ENCODE results near the gene SDR42E2. TPM values are rescaled to one million over a fixed set of nuclear protein-coding genes. Genes with fewer than 3 reads are reported as not detected.

Gene SDR42E2
- total and polyA plus RNA-seq, 2 donors (not counting 3 experiments of a cell fraction or from before 2014, with no cell fraction given) = 0.03 to 0.13 TPM

DNA sequence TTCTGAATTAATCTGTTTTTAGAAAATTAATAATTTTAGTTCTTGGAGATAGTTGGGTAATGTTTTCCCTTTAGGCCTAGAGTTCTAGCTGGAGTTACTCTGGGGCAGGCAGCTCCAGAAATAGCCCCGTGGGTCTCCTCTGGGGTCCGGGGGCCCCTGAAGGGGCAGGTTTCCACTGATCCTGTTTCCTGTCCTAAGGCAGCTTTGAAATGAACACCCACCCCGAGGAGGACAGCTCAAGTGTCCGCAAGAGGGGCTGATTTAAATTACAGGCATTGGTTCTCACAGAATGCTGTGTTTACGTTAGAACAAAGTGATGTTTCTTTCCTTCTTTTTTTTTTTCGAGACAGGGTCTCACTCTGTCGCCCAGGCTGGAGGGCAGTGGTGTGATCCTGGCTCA is 67.6 kb downstream of the SDR42E2 start:
- H2AFZ ChIP-seq (ENCODE audit: low read depth, low read length) = no peak overlapping the region
- dilution Hi-C loops (cut with MboI; ENCODE audit: extremely low pct_ligation_motif_present, low sequenced_read_pairs) (no loop called here), intact Hi-C loops (cut with micrococcal nuclease) (no loop called here)
- no peaks in the 10 kb centered on the region for H3K27me3 ChIP-seq (ENCODE audit: control insufficient read depth in 2 of 2, insufficient read depth in 2 of 2, low read length in 2 of 2)
- CTCF ChIA-PET = interaction anchor here (1.2 kb wide), 2 partner anchors 9 to 34 kb away, joined by 3 read pairs; no protein-coding TSS in a partner anchor
- no peak overlapping the region for H3K27ac ChIP-seq (ENCODE audit: insufficient read depth, low read depth, low read length)
- peaks cover 3 to 5% of the 10 kb centered on the region in 2 experiments for H3K36me3 ChIP-seq (ENCODE audit: control insufficient read depth in 2 of 2, extremely low read depth in 1 of 2, insufficient read depth in 2 of 2, low read length in 2 of 2)
- BruUV-seq (replicated peaks) = no TSS peak
- no peak overlapping the region for H3K4me3 ChIP-seq (replicated peaks in 1 of 3; ENCODE audit: insufficient read depth in 1 of 3, low read depth in 1 of 3, low read length in 3 of 3)
- FAIRE-seq (no peak), DNase-seq (ENCODE audit: low read depth, low spot score) (no peak)
- H3K79me2 ChIP-seq (ENCODE audit: control insufficient read depth, insufficient read depth, low read length) = no peaks in the 10 kb centered on the region
- no peaks in the 10 kb centered on the region for H4K20me1 ChIP-seq (replicated peaks; ENCODE audit: control insufficient read depth, extremely low read depth, insufficient read depth, low read length)
- H3K9me1 ChIP-seq (replicated peaks; ENCODE audit: control insufficient read depth, extremely low read depth, insufficient read depth, low read length) = peaks cover 2% of the 10 kb centered on the region
- no peaks in the 10 kb centered on the region for H3K4me1 ChIP-seq (ENCODE audit: control insufficient read depth, extremely low read depth, insufficient read depth, low read length)
- no peak overlapping the region for H3K4me2 ChIP-seq (ENCODE audit: insufficient read depth, low read length)
- H3K9me3 ChIP-seq (replicated peaks; ENCODE audit: control insufficient read depth, insufficient read depth, low read length) = no peaks in the 10 kb centered on the region
- no peak overlapping the region for H3K9ac ChIP-seq (replicated peaks; ENCODE audit: extremely low read depth, insufficient read depth, low read length)
- POLR2A ChIA-PET = no interaction called here
- no peak for TF ChIP-seq POLR2AphosphoS5 (IDR thresholded peaks at IDR 0.05; ENCODE audit: insufficient read depth, low read depth, low read length)
- TF ChIP-seq, protein P1, sequence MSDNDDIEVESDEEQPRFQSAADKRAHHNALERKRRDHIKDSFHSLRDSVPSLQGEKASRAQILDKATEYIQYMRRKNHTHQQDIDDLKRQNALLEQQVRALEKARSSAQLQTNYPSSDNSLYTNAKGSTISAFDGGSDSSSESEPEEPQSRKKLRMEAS (IDR thresholded peaks at IDR 0.05; ENCODE audit: insufficient read depth, insufficient read length) = no peak
- TF ChIP-seq, protein P2, sequence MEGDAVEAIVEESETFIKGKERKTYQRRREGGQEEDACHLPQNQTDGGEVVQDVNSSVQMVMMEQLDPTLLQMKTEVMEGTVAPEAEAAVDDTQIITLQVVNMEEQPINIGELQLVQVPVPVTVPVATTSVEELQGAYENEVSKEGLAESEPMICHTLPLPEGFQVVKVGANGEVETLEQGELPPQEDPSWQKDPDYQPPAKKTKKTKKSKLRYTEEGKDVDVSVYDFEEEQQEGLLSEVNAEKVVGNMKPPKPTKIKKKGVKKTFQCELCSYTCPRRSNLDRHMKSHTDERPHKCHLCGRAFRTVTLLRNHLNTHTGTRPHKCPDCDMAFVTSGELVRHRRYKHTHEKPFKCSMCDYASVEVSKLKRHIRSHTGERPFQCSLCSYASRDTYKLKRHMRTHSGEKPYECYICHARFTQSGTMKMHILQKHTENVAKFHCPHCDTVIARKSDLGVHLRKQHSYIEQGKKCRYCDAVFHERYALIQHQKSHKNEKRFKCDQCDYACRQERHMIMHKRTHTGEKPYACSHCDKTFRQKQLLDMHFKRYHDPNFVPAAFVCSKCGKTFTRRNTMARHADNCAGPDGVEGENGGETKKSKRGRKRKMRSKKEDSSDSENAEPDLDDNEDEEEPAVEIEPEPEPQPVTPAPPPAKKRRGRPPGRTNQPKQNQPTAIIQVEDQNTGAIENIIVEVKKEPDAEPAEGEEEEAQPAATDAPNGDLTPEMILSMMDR (IDR thresholded peaks at IDR 0.05; ENCODE audit: extremely low read depth in 1 of 2, insufficient read depth in 1 of 2, low read depth in 1 of 2, low read length in 2 of 2) = no peak
- TF ChIP-seq JUN (IDR thresholded peaks at IDR 0.05; ENCODE audit: borderline replicate concordance, insufficient read depth, insufficient read length, low read depth) = no peak
- TF ChIP-seq EZH2 (IDR thresholded peaks at IDR 0.05; ENCODE audit: borderline replicate concordance, low read depth, low read length, severe bottlenecking) = no peak
- no peak for TF ChIP-seq POLR2A (IDR thresholded peaks at IDR 0.05; ENCODE audit: low read depth, low read length)
- TF ChIP-seq MYC (IDR thresholded peaks at IDR 0.05; ENCODE audit: low read depth, low read length) = no peak
- TF ChIP-seq GATA2 (IDR thresholded peaks at IDR 0.05; ENCODE audit: insufficient read depth, insufficient read length, low read depth, low read length) = no peak
- TF ChIP-seq FOS (IDR thresholded peaks at IDR 0.05; ENCODE audit: borderline replicate concordance, insufficient read depth, low read length) = no peak
